ENCODE results near the gene DUSP7.

The DUSP7 gene

GRCh38 chr3:52053307-52054304 is 2.8 kb downstream of the DUSP7 start:
- CTCF ChIA-PET: interaction anchor here (0.7 to 9.5 kb wide), 33 partner anchors 8 to 187 kb away, joined by 3 to 160 read pairs (median 5); partner anchors contain the start of genes PARP3 and RRP9
- POLR2A ChIA-PET: interaction anchor here (0.9 to 2.6 kb wide), 7 partner anchors 13 to 112 kb away, joined by 3 to 8 read pairs (median 4); partner anchors contain the start of genes PARP3, POC1A, RPL29 and RRP9
- peak; percentile 39 for TF ChIP-seq CTCF (IDR thresholded peaks at IDR 0.05; ENCODE audit: insufficient read depth, low read length, missing control alignments)
- DNase-seq (ENCODE audit: low read depth, low spot score): no peak
- H3K4me3 ChIP-seq (ENCODE audit: low read depth, low read length): peak overlapping the region; percentile 92

GRCh38 chr3:52052831-52053306 is 3.5 kb downstream of the DUSP7 start:
- ChIA-PET CTCF (interaction anchor here (0.7 to 9.5 kb wide), 35 partner anchors 10 to 188 kb away, joined by 3 to 160 read pairs (median 4); partner anchors contain the start of genes PARP3 and RRP9), POLR2A (interaction anchor here (1.1 to 2.6 kb wide), 6 partner anchors 14 to 111 kb away, joined by 3 to 8 read pairs (median 4); partner anchors contain the start of genes PARP3, RPL29 and RRP9)
- TF ChIP-seq CTCF (IDR thresholded peaks at IDR 0.05; ENCODE audit: insufficient read depth, low read length, missing control alignments): peak; percentile 66
- peak overlapping the region; percentile 92 for H3K4me3 ChIP-seq (ENCODE audit: low read depth, low read length)
- DNase-seq (ENCODE audit: low read depth, low spot score): no peak

- POLR2A ChIA-PET: interaction anchor here (0.7 to 2.6 kb wide), 2 partner anchors 41 to 56 kb away, joined by 3 to 8 read pairs; partner anchors contain the start of gene RPL29
- TF ChIP-seq CTCF (IDR thresholded peaks at IDR 0.05; ENCODE audit: insufficient read depth, low read length, missing control alignments): no peak
- no peak overlapping the region for H3K4me3 ChIP-seq (ENCODE audit: low read depth, low read length)
- CTCF ChIA-PET: interaction anchor here (0.7 to 9.5 kb wide), 12 partner anchors 10 to 169 kb away, joined by 3 to 160 read pairs (median 6); partner anchors contain the start of genes PARP3 and RRP9
- no peak for DNase-seq (ENCODE audit: low read depth, low spot score)
These were observed 4.9 kb downstream of the DUSP7 start for GRCh38 chr3:52051444-52051843.

- ChIA-PET CTCF (interaction anchor here (0.7 to 2.7 kb wide), 4 partner anchors 9 to 73 kb away, joined by 3 to 8 read pairs (median 3); no protein-coding TSS in a partner anchor), POLR2A (no interaction called here)
- DNase-seq (ENCODE audit: low read depth, low spot score): no peak
- TF ChIP-seq CTCF (IDR thresholded peaks at IDR 0.05; ENCODE audit: insufficient read depth, low read length, missing control alignments): no peak
- H3K4me3 ChIP-seq (ENCODE audit: low read depth, low read length): no peak overlapping the region
These were observed 5.8 kb downstream of the DUSP7 start for GRCh38 chr3:52050571-52050970.

- TF ChIP-seq CTCF (IDR thresholded peaks at IDR 0.05; ENCODE audit: insufficient read depth, low read length, missing control alignments): no peak
These were observed 6.9 kb downstream of the DUSP7 start for GRCh38 chr3:52049503-52049902.

More at GRCh38 chr3:52049503-52049902, 6.9 kb downstream of the DUSP7 start:
- no peak for DNase-seq (ENCODE audit: low read depth, low spot score)
- POLR2A ChIA-PET: no interaction called here
- no peak overlapping the region for H3K4me3 ChIP-seq (ENCODE audit: low read depth, low read length)
- CTCF ChIA-PET: interaction anchor here (1.2 to 2.7 kb wide), 2 partner anchors 48 to 74 kb away, joined by 3 to 8 read pairs; no protein-coding TSS in a partner anchor
